Measurements from ENCODE around the gene ID4.

GRCh38 chr6:19848465-19849029 is 11.4 kb downstream of the ID4 start:
- no peak for TF ChIP-seq CTCF (conservative IDR thresholded peaks at IDR 0.05)
- no peak for TF ChIP-seq ZFX (IDR thresholded peaks at IDR 0.05)
